Mononuclear cell (primary cell): ENCODE data around the gene BRWD1. TPM values are rescaled to one million over a fixed set of nuclear protein-coding genes. Genes with fewer than 3 reads are reported as not detected.

Source experiments
- H3K27me3 ChIP-seq: 2 replicates; pipeline ENCODE4 v1.6.0; 2011; ENCODE audit warnings: low read length, control low read depth; ENCODE audit not compliant: insufficient read depth
- H3K4me1 ChIP-seq: 2 replicates; pipeline ENCODE4 v1.5.1; 2011; ENCODE audit warnings: mild to moderate bottlenecking, low read length, control low read depth; ENCODE audit not compliant: insufficient read depth
- H3K4me3 ChIP-seq: 2 replicates; pipeline ENCODE4 v1.5.1; 2011; ENCODE audit warnings: mild to moderate bottlenecking, low read length, moderate library complexity
- H3K9me3 ChIP-seq: 2 replicates; pipeline ENCODE4 v1.5.1; 2011; ENCODE audit warnings: low read depth, mild to moderate bottlenecking, control low read depth, low read length
- total RNA-seq: library from RNA; depleted of rRNA; stranded (reverse); fragments of >200 nt; gene quantifications from one replicate; pipeline ENCODE4 v1.2.3, GENCODE V29; 2012

The BRWD1 gene
- total RNA-seq, 1 donor = 188 TPM

DNA sequence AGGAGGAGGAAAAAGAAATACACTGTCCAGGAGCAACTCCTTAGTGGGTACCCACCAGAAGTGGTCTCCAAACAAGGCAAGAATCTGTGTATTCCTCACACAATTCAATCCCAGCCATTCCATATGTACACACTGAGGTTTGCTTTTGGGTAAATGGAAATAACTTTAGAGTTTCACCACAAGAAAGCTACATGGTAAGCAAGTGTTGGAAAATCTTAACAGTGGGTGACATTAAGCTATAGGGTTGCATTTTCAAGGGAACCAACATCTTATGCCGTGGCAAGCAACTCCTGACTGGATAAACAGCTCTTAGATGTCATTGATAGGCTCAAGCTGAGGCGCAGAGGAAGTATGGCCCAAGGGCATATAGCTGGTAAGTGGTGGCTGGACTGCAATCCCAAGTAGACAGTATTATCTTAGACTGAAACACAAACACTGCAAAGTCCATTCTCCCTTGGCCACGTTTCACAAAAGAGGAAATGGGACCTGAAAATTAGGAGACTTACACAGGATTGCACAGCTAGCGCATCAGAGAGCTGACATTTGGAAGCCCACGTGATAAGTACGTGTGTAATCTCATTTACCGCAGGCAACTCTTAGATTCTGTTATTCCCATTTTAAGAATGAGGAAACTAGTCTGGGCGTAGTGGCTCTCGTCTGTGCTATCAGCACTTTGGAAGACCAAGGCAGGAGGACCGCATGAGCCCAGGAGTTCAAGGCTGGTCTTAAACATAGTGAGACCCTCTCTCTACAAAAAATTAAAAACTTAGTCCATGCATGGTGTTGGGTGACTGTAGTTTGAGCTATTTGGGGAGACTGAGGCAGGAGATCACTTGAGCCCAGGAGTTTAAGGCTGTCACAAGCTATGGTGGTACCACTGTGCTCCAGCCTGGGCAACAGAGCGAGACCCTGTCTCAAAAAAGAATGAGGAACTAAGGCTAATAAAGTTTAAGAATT is 4.0 kb upstream of the BRWD1 start:
- H3K9me3 ChIP-seq = no peaks in the 10 kb centered on the region
- peaks cover 21% of the 10 kb centered on the region for H3K4me1 ChIP-seq
- H3K4me3 ChIP-seq = no peak overlapping the region
- H3K27me3 ChIP-seq = no peaks in the 10 kb centered on the region

DNA sequence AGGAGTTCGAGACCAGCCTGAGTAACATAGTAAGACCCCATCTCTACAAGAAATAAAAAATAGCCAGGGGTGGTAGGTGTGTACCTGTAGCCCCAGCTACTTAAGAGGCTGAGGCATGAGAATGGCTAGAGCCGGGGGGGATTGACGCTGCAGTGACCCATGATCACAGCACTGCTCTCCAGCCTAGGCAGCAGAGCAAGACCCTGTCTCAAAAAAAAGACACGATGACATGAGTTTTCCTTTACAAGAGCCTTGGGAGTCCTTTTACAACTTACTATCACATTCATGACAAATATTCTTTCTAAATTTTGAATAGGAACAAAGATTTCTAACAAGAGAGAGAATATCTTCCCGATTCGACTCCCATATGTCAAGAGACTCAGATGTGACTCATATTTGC is 3.3 kb upstream of the BRWD1 start:
- H3K27me3 ChIP-seq = no peaks in the 10 kb centered on the region
- H3K9me3 ChIP-seq = no peaks in the 10 kb centered on the region
- peaks cover 25% of the 10 kb centered on the region for H3K4me1 ChIP-seq
- H3K4me3 ChIP-seq = no peak overlapping the region

DNA sequence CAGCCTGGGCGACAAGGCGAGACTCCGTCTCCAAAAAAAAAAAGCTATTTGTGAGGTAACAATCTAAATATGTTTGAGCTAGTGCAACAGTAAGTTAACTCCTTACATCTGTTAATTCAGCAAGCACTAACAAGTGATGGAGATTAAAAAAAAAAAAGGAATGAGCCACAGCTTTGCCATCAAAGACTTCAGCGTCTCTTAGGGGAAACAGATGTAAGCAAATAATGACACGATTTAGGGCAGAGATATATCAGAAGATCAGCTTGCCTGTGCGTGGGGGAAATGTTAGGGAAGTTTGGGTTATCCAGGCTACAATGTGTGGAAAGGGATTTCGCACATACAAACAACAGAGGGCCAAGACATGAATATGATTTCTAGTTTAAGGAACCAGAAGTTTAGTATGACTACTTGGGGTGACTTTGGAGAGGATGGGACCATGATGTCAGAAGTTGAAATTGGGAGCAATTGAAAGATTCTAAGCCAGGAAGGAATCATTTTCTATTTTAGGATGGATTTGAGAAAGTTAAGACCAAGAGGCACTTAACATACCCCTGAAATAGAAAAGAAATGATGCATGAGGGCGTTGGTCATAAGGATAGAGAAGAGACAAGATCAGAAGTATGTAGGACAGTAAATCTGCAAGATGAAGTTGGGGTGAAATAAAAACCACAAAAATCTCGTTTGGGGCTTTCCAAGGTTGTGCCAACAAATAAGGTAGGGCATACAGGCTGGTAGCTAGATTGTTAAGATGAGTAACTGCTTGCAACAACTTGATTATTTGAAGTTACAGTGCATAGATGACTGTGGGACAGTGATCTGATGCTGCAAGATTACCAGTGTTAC is 2.4 kb upstream of the BRWD1 start:
- H3K4me1 ChIP-seq = peaks cover 29% of the 10 kb centered on the region
- H3K27me3 ChIP-seq = no peaks in the 10 kb centered on the region
- no peaks in the 10 kb centered on the region for H3K9me3 ChIP-seq
- H3K4me3 ChIP-seq = no peak overlapping the region

DNA sequence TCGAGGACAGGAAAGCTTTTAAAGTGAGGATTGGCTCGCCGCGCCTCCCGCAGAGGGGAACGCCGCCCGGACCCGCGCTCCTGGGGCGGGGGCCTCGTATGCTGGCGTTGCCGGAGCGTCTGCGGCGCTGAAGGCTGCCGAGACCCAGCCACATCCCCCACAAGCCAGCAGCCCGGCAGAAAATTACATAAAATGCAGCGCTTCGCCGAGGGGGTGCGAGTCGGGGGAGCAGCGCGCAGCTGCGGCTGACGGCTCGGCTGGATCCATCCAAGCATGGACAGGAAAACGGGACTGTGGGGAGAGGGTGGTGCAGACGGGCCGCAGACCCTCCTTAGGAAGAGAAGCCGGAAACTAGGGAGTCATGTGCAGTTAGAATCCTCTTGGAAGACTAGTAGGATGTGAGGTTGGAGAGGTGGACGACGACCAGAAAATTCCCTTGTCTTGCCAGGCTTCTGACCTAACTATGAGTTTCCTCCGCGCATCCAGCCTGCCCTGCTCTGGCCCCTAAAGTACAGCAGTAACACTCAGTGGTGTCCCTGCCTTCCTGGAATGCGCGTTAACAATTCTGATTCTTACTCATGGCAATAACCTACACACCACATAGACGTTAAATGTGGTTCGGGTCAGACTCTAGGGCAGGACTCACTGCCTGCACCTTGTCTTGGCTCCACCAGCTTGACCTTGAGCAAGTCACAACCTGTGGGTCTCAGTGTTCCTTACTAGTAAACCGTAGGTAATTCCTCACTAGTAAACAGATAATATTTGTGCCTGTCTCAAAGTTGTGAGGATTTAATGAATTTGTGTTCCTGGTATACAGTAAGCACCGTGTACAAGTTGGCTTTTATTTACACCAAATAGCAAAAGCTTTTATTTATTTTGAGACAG is 953 bp upstream of the BRWD1 start:
- H3K4me1 ChIP-seq = peaks cover 29% of the 10 kb centered on the region
- H3K4me3 ChIP-seq = peak overlapping the region; percentile 82
- no peaks in the 10 kb centered on the region for H3K9me3 ChIP-seq
- no peaks in the 10 kb centered on the region for H3K27me3 ChIP-seq

DNA sequence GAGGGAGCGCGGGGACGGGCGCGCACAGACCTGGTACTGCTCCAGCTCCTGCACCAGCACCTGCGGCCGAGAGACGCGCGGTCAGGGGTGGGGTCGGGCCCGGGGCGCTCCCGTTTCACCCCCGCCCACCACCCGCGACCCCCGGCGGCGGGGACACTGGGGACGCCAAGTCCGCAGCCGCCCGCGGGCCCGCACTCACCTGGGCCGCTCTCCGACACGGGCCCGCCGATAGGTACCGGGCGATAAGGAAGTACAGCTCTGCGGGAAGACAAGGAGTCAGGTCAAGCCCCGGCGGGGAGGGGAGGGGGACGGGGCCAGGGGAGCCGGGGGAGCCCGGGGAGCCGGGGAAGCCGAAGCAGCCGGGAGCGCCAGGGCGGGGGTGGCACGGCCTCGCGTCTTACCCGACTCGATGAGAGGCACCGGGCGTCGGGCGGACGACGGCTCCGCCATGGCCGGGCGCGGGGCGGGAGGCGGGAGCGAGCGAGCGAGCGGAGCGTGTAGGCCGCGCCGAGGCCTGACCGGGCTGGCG is 326 bp downstream of the BRWD1 start:
- no peaks in the 10 kb centered on the region for H3K27me3 ChIP-seq
- H3K9me3 ChIP-seq = no peaks in the 10 kb centered on the region
- H3K4me1 ChIP-seq = peaks cover 28% of the 10 kb centered on the region
- H3K4me3 ChIP-seq = peak overlapping the region; percentile 82

DNA sequence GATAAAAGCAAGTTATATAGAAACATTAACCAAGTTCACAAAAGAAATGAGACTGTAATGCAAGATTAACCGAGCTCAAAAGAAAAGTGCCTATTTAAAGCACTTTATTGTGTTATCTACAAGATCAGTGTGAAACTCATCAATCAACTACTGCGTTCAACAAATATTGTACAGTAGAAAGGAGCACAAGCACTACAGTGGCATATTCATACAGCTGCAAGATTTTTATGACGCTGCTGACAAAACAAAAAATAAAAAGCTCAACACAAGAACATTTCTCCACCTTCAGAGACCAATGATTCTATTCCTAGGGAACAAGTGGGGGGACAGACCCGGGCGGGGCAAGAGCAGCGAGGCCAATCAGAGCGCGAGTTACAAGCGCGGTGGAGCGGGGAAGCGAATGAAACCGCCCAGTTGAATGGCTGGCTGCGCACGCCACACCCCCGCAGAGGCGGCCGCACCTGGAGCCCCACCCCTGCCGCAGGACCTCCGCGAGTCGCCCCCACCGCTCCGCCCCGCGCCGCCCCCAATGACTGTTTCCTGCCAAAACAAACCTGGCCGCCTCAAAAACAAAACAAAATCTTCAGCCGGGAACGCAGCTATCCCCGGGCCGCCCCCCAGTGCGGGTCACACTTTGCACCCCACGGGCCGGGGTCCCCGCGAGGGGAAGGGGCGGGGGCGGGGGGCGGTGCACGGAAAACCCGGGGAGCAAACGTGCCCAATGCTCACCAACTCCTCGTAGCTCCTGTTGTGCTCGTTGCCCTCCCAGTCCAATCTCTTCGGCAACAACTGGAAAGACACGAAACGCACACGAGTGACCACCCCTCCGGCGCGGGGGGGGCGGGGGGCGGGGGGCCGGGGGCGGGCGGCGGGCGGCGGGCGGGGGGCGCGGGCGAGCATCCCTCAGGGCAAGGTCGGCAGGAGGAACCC is 1.1 kb downstream of the BRWD1 start:
- Histone ChIP-seq H3K4me1 (peaks cover 24% of the 10 kb centered on the region), H3K27me3 (no peaks in the 10 kb centered on the region), H3K9me3 (no peaks in the 10 kb centered on the region), H3K4me3 (peak overlapping the region; percentile 82)

DNA sequence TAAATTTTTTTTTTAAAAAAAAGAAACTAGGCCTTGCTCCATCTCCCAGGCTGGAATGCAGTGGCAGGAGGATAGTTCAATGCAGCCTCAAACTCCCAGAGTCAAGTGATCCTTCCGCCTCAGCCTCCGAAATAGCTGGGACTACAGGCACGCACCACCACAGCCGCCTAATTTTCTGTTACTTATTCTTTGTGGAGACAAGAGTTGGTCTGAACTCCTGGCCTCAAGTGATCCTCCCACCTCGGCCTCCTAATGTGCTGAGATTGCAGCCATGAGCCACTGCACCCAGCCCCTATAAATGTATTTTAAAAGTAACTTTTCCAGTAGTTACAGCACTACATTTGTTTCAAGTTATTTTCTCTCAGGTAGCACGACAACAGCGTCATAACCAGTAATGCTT is 2.3 kb downstream of the BRWD1 start:
- Histone ChIP-seq H3K9me3 (no peaks in the 10 kb centered on the region), H3K4me1 (peaks cover 23% of the 10 kb centered on the region), H3K27me3 (no peaks in the 10 kb centered on the region), H3K4me3 (no peak overlapping the region)

DNA sequence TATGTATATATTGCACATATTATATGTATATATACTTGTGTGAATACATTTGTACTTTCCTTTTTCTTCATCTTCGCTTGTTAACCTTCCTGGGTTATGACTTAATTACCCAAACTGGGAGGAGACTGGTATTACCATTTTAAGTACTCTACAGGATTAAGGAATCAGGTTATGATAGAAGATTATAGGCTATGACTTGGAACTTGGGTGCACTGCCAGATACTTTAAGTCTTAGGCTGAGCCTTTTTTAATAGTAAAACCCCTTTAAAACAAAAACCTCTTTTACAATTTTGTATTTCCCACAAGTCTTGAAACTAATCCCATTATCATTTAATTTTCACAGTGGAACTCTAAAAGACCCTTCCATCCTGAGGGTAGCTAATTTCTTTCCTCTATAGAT is 6.0 kb downstream of the BRWD1 start:
- Histone ChIP-seq H3K27me3 (no peaks in the 10 kb centered on the region), H3K4me3 (no peak overlapping the region), H3K4me1 (peaks cover 14% of the 10 kb centered on the region), H3K9me3 (no peaks in the 10 kb centered on the region)

DNA sequence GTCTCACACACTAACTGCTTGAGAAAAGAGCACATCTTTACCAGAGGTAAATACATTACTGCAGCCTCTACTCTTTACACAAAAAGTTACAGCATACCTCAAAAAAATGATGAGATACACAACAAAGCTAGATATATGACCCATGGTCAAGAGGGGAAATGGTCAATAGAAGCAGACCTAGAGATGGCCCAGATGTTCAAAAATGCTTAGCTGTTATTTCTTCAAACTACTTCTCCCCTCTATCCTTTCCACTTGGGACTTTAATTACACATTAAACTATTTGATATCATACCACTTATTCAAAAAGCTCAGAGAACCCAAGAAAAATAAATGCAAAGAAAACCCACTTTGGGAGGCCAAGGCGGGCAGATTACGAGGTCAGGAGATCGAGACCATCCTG is 12.8 kb downstream of the BRWD1 start:
- H3K27me3 ChIP-seq = no peaks in the 10 kb centered on the region
- H3K4me1 ChIP-seq = no peaks in the 10 kb centered on the region
- H3K9me3 ChIP-seq = no peaks in the 10 kb centered on the region
- no peak overlapping the region for H3K4me3 ChIP-seq

DNA sequence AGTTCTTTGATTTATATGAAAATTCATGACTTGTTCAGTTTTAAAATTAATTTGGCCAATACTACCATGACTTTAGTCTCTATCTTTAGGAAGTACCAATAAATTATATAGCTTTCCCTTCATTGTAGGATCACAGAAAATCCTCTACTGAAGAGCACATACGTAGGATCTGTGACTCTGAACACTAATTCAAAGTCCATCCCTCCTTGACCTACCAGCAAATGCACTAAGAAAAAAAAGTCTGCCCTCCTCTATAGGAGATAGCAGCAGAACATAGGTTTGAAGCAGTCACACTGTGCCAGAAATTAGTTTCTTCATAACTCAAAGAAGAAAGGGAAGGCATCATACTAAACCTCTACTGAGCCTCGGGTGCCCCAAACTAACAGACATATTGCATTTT is 16.5 kb downstream of the BRWD1 start:
- Histone ChIP-seq H3K4me1 (no peaks in the 10 kb centered on the region), H3K27me3 (no peaks in the 10 kb centered on the region), H3K4me3 (no peak overlapping the region), H3K9me3 (no peaks in the 10 kb centered on the region)

DNA sequence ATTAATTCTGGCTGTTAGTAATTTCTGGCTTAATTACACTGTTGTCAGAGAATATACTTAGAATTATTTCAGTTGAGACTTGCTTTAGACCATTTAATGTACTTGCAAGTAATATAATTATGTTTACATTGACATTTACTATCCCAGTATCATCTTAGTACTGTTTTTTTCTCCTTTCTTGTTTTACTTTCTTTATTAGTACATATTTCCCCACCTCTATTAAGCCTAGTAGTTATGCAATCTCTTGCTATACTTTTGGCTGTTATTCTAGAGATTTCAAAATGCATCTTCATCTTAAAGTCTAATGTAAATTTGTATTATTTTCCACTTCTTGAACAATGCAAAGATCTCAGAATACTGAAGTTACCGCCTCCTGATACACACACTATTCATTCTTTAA is 24.4 kb downstream of the BRWD1 start:
- Histone ChIP-seq H3K27me3 (no peaks in the 10 kb centered on the region), H3K4me1 (no peaks in the 10 kb centered on the region), H3K4me3 (no peak overlapping the region), H3K9me3 (no peaks in the 10 kb centered on the region)

DNA sequence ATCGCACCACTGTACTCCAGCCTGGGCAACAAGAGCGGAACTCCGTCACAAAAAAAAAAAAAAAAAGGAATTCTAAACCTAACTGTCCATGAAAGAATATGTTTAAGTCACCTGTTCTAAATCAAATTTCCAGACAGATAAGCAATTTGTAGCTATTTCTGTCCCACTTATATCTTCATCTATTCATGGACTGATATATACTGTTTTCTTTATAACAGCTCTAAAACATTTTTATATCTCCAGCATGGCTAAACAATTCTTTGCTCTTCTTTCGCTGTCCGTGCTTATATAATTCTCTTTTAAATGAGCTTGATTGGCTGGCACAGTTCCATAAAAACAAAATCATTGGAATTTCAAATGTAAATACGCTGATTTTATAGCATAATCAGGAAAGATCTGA is 30.5 kb downstream of the BRWD1 start:
- Histone ChIP-seq H3K4me3 (no peak overlapping the region), H3K27me3 (no peaks in the 10 kb centered on the region), H3K4me1 (no peaks in the 10 kb centered on the region), H3K9me3 (no peaks in the 10 kb centered on the region)

DNA sequence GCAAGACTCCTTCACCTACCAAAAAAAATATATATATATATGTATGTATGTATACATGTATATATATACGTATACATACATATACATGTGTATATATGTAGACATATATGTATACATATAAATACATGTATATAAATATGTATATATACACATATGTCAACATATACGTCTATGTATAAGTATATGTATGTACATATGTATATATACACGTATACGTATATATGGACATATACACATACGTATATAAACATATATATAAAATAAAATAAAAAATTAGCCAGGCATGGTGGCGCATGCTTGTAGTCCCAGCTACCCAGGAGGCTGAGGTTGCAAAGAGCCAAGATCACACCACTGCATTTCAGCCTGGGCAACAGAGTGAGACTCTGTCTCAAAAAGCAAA is 31.6 kb downstream of the BRWD1 start:
- Histone ChIP-seq H3K27me3 (no peaks in the 10 kb centered on the region), H3K9me3 (no peaks in the 10 kb centered on the region), H3K4me1 (no peaks in the 10 kb centered on the region), H3K4me3 (no peak overlapping the region)

DNA sequence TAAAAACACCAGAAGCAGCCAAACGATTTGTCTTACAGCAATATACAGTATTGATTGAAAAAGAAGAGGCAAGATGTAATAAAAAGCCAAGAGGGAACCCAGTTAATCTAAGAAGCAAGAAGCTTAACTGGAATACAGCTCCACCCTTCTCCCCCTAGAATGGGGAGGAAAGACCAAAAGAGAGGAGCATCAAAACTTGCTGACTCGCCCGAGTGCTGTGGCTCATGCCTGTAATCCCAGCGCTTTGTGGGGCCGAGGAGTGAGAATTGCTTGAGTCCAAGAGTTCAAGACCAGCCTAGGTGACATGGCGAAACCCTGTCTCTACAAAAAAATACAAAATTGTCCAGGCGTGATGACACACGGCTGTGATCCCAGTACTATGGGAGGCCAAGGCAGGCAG is 32.2 kb downstream of the BRWD1 start:
- Histone ChIP-seq H3K4me1 (no peaks in the 10 kb centered on the region), H3K4me3 (no peak overlapping the region), H3K9me3 (no peaks in the 10 kb centered on the region), H3K27me3 (no peaks in the 10 kb centered on the region)
